ENCODE measurements around the gene INPP5A.
"Not testable (repeated sequence)": the region's sequence is repeated elsewhere in the genome, so short reads cannot be mapped to it uniquely, and the experiment has no call there.

INPP5A gene

GRCh38 chr10:132675031-132675740, 137.6 kb downstream of the INPP5A start:
- no peak for DNase-seq (ENCODE audit: low read depth)
- H3K4me3 ChIP-seq (ENCODE audit: low read depth, low read length): no peak overlapping the region

- no peak for DNase-seq (ENCODE audit: low read depth)
- no peak overlapping the region for H3K4me3 ChIP-seq (ENCODE audit: low read depth, low read length)
Observed at GRCh38 chr10:132676193-132676891, 138.8 kb downstream of the INPP5A start.

- DNase-seq (ENCODE audit: low read depth): no peak
- H3K4me3 ChIP-seq (ENCODE audit: low read depth, low read length): no peak overlapping the region
Observed at GRCh38 chr10:132677096-132677472, 139.5 kb downstream of the INPP5A start.

- no peak for DNase-seq (ENCODE audit: low read depth)
- H3K4me3 ChIP-seq (ENCODE audit: low read depth, low read length): no peak overlapping the region
Observed at GRCh38 chr10:132677473-132678227, 140.1 kb downstream of the INPP5A start.

- no peak for DNase-seq (ENCODE audit: low read depth)
- no peak overlapping the region for H3K4me3 ChIP-seq (ENCODE audit: low read depth, low read length)
Observed at GRCh38 chr10:132678436-132679216, 141.0 kb downstream of the INPP5A start.

- DNase-seq (ENCODE audit: low read depth): no peak
- H3K4me3 ChIP-seq (ENCODE audit: low read depth, low read length): no peak overlapping the region
Observed at GRCh38 chr10:132679217-132679595, 141.6 kb downstream of the INPP5A start.

- H3K4me3 ChIP-seq (ENCODE audit: low read depth, low read length): no peak overlapping the region
- DNase-seq (ENCODE audit: low read depth): no peak
Observed at GRCh38 chr10:132679640-132680039, 142.1 kb downstream of the INPP5A start.

- H3K4me3 ChIP-seq (ENCODE audit: low read depth, low read length); DNase-seq (ENCODE audit: low read depth): not testable (repeated sequence)
Observed at GRCh38 chr10:132680741-132681140, 143.2 kb downstream of the INPP5A start.

- no peak for DNase-seq (ENCODE audit: low read depth)
- no peak overlapping the region for H3K4me3 ChIP-seq (ENCODE audit: low read depth, low read length)
Observed at GRCh38 chr10:132681858-132682755, 144.5 kb downstream of the INPP5A start.

- no peak overlapping the region for H3K4me3 ChIP-seq (ENCODE audit: low read depth, low read length)
- DNase-seq (ENCODE audit: low read depth): no peak
Observed at GRCh38 chr10:132684164-132684891, 146.7 kb downstream of the INPP5A start.

- no peak for DNase-seq (ENCODE audit: low read depth)
- H3K4me3 ChIP-seq (ENCODE audit: low read depth, low read length): no peak overlapping the region
Observed at GRCh38 chr10:132685101-132685891, 147.7 kb downstream of the INPP5A start.

- no peak overlapping the region for H3K4me3 ChIP-seq (ENCODE audit: low read depth, low read length)
Observed at GRCh38 chr10:132685921-132686680, 148.5 kb downstream of the INPP5A start.

GRCh38 chr10:132687181-132687892, 149.8 kb downstream of the INPP5A start:
- DNase-seq (ENCODE audit: low read depth): no peak
- no peak overlapping the region for H3K4me3 ChIP-seq (ENCODE audit: low read depth, low read length)

More at GRCh38 chr10:132685921-132686680, 148.5 kb downstream of the INPP5A start:
- no peak for DNase-seq (ENCODE audit: low read depth)

GRCh38 chr10:132687893-132688579, 150.4 kb downstream of the INPP5A start:
- no peak overlapping the region for H3K4me3 ChIP-seq (ENCODE audit: low read depth, low read length)
- DNase-seq (ENCODE audit: low read depth): no peak

GRCh38 chr10:132688580-132689420, 151.2 kb downstream of the INPP5A start:
- DNase-seq (ENCODE audit: low read depth): no peak
- H3K4me3 ChIP-seq (ENCODE audit: low read depth, low read length): no peak overlapping the region

Measured in skeletal muscle cell (primary cell).